Ovary (tissue), 9 donors: Measurements from ENCODE around the gene ATG2A. TPM values are rescaled to one million over a fixed set of nuclear protein-coding genes. Genes with fewer than 3 reads are reported as not detected.

Experiments used
- DNase-seq, 5 donors: peaks; one replicate each; pipeline ENCODE4 v3.0.0-alpha.2; 2019 to 2020
- H3K27ac ChIP-seq, 2 donors: fragments of 200-600 bp; one replicate each; pipeline versions ENCODE4 v1.5.1 to v1.8.0; 2019 to 2022
- H3K27me3 ChIP-seq: fragments of 200-600 bp; one replicate; pipeline ENCODE4 v1.8.0; 2022
- H3K36me3 ChIP-seq: fragments of 200-600 bp; sonication (generic); one replicate; pipeline ENCODE4 v1.5.1; 2019
- H3K4me1 ChIP-seq: one replicate; pipeline ENCODE4 v1.8.1; 2013; ENCODE audit warnings: mild to moderate bottlenecking, moderate library complexity; ENCODE audit not compliant: insufficient read depth
- H3K4me3 ChIP-seq: fragments of 200-600 bp; sonication (generic); one replicate; pipeline ENCODE4 v1.5.1; 2017
- H3K9me3 ChIP-seq, 2 donors: fragments of 200-600 bp in 1 of 2; sonication (generic) in 1 of 2; one replicate each; pipeline versions ENCODE4 v1.5.1 to v1.8.1; 2013 to 2019; ENCODE audit warnings: mild to moderate bottlenecking in 1 of 2, moderate library complexity in 1 of 2
- CTCF ChIP-seq, 3 donors: fragments of 450-650 bp in 2 of 3; fragments of 200-600 bp in 1 of 3; IDR thresholded peaks; one replicate each; pipeline versions ENCODE4 v1.5.1 to v1.8.0; 2016 to 2022; ENCODE audit warnings: antibody characterized with exemption in 3 of 3, mild to moderate bottlenecking in 1 of 3
- EP300 ChIP-seq: sonication (generic); formaldehyde crosslinking; IDR thresholded peaks from one replicate; pipeline ENCODE4 v1.6.1; 2017; ENCODE audit warnings: antibody characterized with exemption
- POLR2A ChIP-seq: fragments of 450-650 bp; IDR thresholded peaks from one replicate; pipeline ENCODE4 v1.6.1; 2017; ENCODE audit warnings: antibody characterized with exemption, mild to moderate bottlenecking, moderate library complexity
- WGBS, 3 donors: extraction: QIAGEN DNeasy Blood & Tissue Kit in 1 of 3; methylation state at CpG; one replicate each; pipeline versions ENCODE4 v1.1.5 to v1.1.7; 2013 to 2017; 5-methylcytosine and 5-hydroxymethylcytosine counted together
- intact Hi-C, 4 donors: fragments of 100-400 bp; cut with DNase I; formaldehyde crosslinking; loops; one replicate each; pipeline versions ENCODE4 v1.11.0 to v1.15.1; 2022 to 2023
- polyA plus RNA-seq, 2 donors: library from polyadenylated mRNA; stranded (reverse); fragments of 200-250 nt in 1 of 2; fragments of 350-450 nt in 1 of 2; fragmentation: Illumina TruSeq in 1 of 2; extraction: RNeasy Lipid Tissue Mini Kit (QIAGEN cat#74804) in 1 of 2; gene quantifications; one replicate each; pipeline ENCODE4 v1.2.3, GENCODE V29; 2013 to 2014
- total RNA-seq, 7 donors: library from RNA; depleted of rRNA in 2 of 7; stranded (reverse); fragments of >200 nt in 2 of 7; fragmentation: NEBNext Ultra II Directional in 3 of 7; extraction: Animal tissue kit (Norgen Biotek cat#: 25700) in 3 of 7; gene quantifications; one replicate each; pipeline versions ENCODE4 v1.1.0 to v1.2.4, GENCODE V29; 2016 to 2023
- donor health status: DM: no; HTN: no; CAD: no; lungs with moderate emphysema.
- donor health status: DM: no; HTN: no; CAD: no.
- donor health status: Bipolar disorder and iron deficiency.
- donor health status: DM: yes; HTN: yes; CAD: no.
- donor health status: DM: no; HTN: no; CAD: no.
- donor health status: DM: yes; HTN: yes; CAD: no.

ATG2A gene
- total and polyA plus RNA-seq, 9 donors: 2.2 to 40.1 (median 27.8) TPM

GRCh38 chr11:64865286-64866172 lies 51.5 kb downstream of the ATG2A start:
- Histone ChIP-seq H3K4me3 (no peak overlapping the region), H3K4me1 (peaks cover 43% of the 10 kb centered on the region), H3K36me3 (no peaks in the 10 kb centered on the region), H3K9me3 (no peaks in the 10 kb centered on the region), H3K27me3 (no peaks in the 10 kb centered on the region), H3K27ac (peak overlapping the region; percentile 76 to 82)
- DNase-seq: no peak
- intact Hi-C loops: no loop called here
- TF ChIP-seq POLR2A: no peak
- TF ChIP-seq CTCF (IDR thresholded peaks at IDR 0.05): no peak
- no peak for TF ChIP-seq EP300
- WGBS, 3 donors: 71 to 87% (median 71%) methylated on average over 15 of the region's 15 CpGs

GRCh38 chr11:64864473-64865285 lies 52.3 kb downstream of the ATG2A start:
- TF ChIP-seq CTCF (IDR thresholded peaks at IDR 0.05): no peak
- no peak for TF ChIP-seq EP300
- TF ChIP-seq POLR2A: no peak
- no peaks in the 10 kb centered on the region for H3K27me3 ChIP-seq
- peaks cover 40% of the 10 kb centered on the region for H3K4me1 ChIP-seq
- WGBS, 3 donors: 30 to 38% (median 34%) methylated on average over 18 of the region's 18 CpGs
- no peaks in the 10 kb centered on the region for H3K36me3 ChIP-seq
- peak overlapping the region; percentile 76 to 82 for H3K27ac ChIP-seq
- H3K4me3 ChIP-seq: no peak overlapping the region
- intact Hi-C loops: no loop called here
- DNase-seq: peak; percentile 74 to 80 (median 79)
- no peaks in the 10 kb centered on the region for H3K9me3 ChIP-seq

- no peaks in the 10 kb centered on the region for H3K36me3 ChIP-seq
- no peaks in the 10 kb centered on the region for H3K9me3 ChIP-seq
- H3K4me3 ChIP-seq: no peak overlapping the region
- DNase-seq: peak in 1 of 5 donors; percentile 50
- peak overlapping the region; percentile 63 to 82 for H3K27ac ChIP-seq
- WGBS, 3 donors: 17 to 22% (median 21%) methylated on average over 9 of the region's 9 CpGs
- TF ChIP-seq CTCF (IDR thresholded peaks at IDR 0.05) (no peak), POLR2A (peak; percentile 12)
- intact Hi-C loops: no loop called here
- H3K27me3 ChIP-seq: no peaks in the 10 kb centered on the region
- peaks cover 35% of the 10 kb centered on the region for H3K4me1 ChIP-seq
Measured at GRCh38 chr11:64864135-64864472, 52.9 kb downstream of the ATG2A start.

- Histone ChIP-seq H3K9me3 (no peaks in the 10 kb centered on the region), H3K27me3 (no peaks in the 10 kb centered on the region), H3K4me3 (no peak overlapping the region), H3K36me3 (no peaks in the 10 kb centered on the region), H3K27ac (peak overlapping the region; percentile 63 to 82), H3K4me1 (peaks cover 29% of the 10 kb centered on the region)
- 21 to 37% (median 28%) methylated on average over 23 of the region's 23 CpGs for WGBS, 3 donors
- TF ChIP-seq POLR2A (no peak), EP300 (no peak), CTCF (IDR thresholded peaks at IDR 0.05) (no peak)
- intact Hi-C loops: no loop called here
- DNase-seq: peak; percentile 52 to 78 (median 64)
Measured at GRCh38 chr11:64863391-64864060, 53.5 kb downstream of the ATG2A start.
